ENCODE measurements around the gene NHEJ1.

DNA sequence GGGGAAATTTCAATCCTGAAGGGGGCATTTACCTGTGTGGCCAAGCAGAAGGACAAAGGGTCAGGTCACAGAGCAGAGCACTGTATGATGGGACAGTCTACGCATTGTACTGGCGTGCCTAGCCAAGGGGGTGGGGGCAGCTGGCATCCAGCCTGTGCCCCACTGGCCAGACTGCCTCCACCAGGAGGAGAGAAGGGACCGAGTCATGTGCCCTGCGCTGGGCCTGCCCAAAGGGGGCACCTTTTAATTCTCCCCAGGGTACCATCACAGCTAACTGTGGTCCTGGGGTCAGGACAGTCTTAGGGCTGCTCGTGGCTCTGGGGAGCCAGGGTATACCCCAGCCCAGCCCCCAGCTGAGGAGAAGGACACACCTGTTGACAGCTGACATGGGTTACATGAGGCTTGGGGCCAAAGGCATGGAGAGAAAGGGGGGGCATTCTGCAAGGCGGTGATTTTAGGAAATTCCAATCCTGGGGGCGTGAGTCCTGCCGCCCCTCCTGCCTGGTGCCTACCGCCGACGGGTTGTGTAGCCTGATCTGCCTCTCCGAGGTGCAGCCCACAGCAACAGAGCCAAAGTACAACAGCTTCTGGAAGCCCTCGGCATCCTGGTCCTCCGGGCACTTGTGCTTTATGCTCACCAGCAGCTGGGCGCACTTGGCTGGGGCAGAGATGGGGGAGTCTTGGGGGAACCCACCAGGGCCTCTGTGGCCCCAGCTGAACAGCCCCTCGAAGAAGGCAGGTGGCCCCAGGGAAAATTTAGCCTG is 130.3 kb downstream of the NHEJ1 start:
- TF ChIP-seq CTCF (IDR thresholded peaks at IDR 0.05): no peak
- TF ChIP-seq POLR2A (IDR thresholded peaks at IDR 0.05): no peak

Measured in vagina (tissue), 2 donors.